Spleen (tissue), 7 donors: ENCODE results near the gene MRM1.

Source experiments
- CTCF ChIP-seq, 11 experiments: fragments of 200-600 bp in 7 of 11; fragments of 450-650 bp in 4 of 11; sonication (generic) in 4 of 11; IDR thresholded peaks in 8 of 11; conservative IDR thresholded peaks in 3 of 11; 1 replicate in 7 of 11; 2 replicates in 4 of 11; pipeline versions ENCODE4 v1.4.0 to v1.8.0; 2016 to 2021; ENCODE audit warnings: antibody characterized with exemption in 11 of 11, inconsistent platforms in 4 of 11, mild to moderate bottlenecking in 1 of 11
- POLR2A ChIP-seq, 3 donors: fragments of 450-650 bp; IDR thresholded peaks; one replicate each; pipeline ENCODE4 v1.5.1; 2017; ENCODE audit warnings: antibody characterized with exemption in 3 of 3, mild to moderate bottlenecking in 1 of 3
- POLR2AphosphoS5 ChIP-seq, 3 donors: sonication (generic); formaldehyde crosslinking; IDR thresholded peaks; one replicate each; pipeline ENCODE4 v1.5.1; 2017; ENCODE audit warnings: antibody characterized with exemption in 3 of 3
- donor health status: DM: no; HTN: no; CAD: no; lungs with moderate emphysema.
- donor health status: DM: no; HTN: no; CAD: no.
- donor health status: DM: no; HTN: no; CAD: no.

DNA sequence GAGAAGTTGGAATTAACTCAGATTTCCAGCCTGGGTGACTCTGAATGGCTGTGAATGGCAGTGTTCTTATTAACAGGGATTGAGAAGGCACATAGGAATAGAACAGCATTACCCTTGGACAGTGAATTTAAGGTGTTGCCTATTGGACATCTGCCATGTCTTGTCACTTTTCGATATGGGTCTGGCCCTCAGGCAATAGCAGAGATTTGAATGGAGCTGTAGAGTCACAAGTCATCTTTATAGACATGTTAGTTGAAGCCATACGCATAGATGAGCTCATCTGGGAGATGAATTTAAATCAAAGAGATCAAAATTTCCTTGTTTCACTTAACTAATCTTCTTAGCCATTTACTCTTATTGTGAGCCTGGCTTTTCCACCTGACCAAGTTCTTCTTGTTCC lies 24.6 kb upstream of the MRM1 start:
- TF ChIP-seq CTCF (IDR thresholded peaks at IDR 0.05 in 8 of 11, conservative IDR thresholded peaks at IDR 0.05 in 3 of 11) (no peak), POLR2A (IDR thresholded peaks at IDR 0.05) (no peak), POLR2AphosphoS5 (IDR thresholded peaks at IDR 0.05) (no peak)
